HG03460 (cell line): ENCODE data around the gene MSI2.
"Not testable (repeated sequence)": the region's sequence is repeated elsewhere in the genome, so short reads cannot be mapped to it uniquely, and the experiment has no call there.

Source experiments
- ATAC-seq: cut with Tn5 transposase; IDR thresholded peaks from one replicate; pipeline ENCODE4 v1.9.1; 2021; ENCODE audit not compliant: unreplicated experiment

MSI2 gene

DNA sequence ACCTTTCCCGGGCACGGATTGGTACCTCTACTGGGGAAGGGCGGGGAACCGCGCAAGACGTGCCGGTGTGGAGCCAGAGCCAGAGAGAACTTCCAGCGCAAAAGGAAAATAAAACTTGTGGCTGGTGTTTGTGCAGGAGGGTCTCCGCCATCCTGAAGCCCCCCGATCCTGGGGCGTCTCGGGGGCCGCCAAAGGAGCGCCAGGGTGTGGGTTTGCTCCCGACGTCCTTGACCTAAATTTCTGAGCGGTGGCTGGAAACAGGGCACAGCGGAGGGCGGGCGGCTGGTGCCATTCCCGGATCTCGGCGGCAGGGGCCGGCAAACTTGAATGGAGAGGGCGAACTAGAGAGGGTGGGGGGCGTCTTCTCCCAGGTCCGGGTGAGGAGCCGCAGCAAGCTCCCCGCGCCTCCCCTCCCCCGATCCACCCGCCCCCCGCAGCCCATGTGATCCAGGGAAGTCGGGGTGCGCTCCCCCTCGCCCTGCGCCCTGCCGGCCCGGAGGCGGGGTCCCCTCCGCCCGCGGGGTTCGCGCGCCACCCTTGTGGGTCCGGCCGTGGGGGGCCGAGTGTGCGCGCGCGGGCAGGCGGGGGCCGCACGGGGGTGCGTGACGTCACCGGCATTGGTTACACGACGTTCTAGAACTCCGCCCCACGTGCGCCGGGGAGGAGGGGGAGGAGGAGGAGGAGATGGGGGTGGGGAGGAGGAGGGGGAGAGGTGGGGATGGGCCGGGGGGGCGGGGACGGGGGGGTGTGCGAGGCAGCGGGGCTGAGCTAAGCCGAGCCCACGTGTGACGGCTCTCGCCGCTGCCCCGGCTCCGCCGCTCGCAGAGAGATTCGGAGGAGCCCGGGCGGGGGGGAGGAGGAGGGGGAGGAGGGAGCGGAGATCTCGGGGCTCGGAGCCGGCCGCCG, at the start of gene MSI2:
Gene MSI2, plus strand, starts transcription at position 748 of the 906 bp plus-strand sequence. CDS start 220 bp downstream, outside the sequence.
- peak; percentile 51 for ATAC-seq

DNA sequence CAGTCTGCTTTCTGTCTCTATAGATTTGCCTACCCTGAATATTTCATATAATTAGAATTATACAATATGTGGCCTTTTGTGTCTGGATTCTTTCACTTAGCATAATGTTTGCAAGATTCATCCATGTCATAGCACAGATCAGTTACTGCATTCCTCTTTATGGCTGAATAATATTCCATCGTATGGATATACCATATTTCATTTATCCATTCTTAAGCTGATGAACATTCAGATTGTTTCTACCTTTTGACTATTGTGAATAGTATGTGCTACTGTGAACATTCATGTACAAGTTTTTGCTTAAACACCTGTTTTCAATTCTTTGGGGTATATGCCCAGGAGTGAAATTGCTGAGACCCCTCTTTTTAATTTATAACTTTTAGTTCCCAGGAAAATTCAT, 49.4 kb upstream of the MSI2 start:
- no peak for ATAC-seq

DNA sequence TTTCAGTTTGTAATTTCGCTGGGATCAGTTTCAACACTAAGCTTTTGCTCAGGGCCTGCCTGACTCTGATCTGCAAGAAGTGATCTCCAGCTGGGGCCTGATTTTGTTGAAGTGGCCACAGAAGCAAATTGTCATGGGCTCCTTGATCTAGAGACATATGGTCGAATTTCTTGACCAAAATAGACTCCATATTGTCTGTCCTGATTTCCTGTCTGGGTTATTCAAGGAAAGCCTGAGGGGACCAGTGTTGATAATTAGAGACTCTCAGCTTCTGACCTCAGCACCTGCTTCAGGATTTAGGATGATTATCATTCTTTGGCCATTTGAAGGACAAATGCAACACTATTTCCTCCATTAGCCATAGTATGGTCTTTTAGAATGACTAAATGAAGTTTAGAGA, 48.9 kb upstream of the MSI2 start:
- no peak for ATAC-seq

DNA sequence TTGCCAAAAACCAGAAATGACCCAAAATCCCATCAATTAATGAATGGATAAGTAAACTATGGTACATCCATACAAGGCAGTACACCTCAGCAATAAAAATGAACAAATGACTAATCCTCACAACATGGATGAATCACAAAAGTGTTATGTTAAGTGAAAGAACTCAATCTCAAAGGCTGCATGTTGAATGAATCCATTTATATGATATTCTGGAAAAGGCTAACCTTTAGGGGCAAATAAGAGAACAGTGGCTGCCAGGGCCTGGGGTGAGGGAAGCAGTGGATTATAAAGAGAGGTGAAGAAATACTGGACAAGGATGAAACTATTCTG, 46.1 kb upstream of the MSI2 start:
- ATAC-seq = no peak

DNA sequence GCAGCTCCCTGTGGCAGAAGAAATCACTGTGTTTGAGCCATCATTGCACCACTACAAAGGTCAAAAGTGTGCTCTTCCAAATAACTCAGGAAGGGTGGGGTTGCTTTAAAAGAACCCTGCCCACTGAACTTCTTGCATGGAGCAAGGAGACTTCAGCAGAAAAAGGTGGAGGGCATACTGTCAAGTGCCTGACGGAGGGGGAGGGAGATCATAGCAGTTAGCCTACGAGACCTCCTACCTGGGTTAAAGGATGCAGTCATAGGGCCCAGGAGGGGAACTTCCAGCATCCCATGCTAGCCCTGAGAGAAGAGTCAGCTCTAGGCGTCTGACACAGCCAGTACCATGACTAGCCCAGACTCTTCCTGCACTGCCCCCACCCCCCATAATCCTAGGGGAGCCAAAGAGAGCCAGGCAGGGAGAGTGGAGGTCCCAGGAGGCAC, 45.3 kb upstream of the MSI2 start:
- ATAC-seq = no peak

DNA sequence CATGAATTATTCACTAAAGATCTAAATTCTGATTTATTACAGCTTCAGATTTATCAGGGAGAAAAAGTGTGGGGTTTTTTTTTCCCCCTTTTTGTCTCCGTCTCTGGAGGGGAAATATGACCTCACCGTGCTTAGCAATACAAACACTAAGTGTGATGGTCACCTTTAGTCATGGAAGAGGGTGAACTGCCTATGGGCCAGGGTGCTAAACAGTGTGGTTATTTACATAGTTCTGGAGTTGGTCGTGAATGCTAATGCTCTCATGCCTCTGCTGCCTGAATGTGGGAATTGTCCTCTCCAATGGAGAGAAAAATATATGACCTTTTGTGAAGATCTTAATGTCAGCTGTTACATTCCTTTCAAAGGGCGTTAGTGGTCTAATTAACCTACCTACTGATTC, 44.8 kb upstream of the MSI2 start:
- no peak for ATAC-seq

DNA sequence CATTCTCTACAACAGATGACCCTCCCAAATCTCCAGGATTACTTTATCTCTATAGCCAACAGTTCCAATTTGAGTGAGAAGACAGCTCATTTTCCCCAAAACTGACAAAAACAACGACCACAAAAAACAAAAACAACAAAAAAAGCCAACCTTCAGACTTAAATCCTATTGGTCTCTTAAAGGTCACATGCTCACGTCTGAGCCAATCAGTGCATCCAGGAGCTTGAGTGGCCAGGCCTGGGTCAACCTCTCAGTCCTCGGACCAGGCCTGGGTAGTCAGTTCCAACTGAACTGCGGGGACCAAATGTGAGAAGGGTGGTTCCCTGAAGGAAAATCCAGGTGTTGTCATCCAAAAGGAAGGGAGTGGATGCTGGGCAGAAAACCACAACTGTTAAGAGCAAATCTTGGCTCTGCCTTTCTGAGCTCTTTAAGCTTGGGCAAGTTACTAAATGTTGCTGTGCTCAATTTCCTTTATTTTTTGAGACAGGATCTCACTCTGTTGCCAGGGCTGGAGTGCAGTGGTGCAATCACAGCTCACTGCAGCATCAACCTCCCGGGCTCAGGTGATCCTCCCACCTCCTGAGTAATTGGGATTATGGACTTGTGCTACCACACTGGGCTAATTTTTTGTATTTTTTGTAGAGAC, 43.0 kb upstream of the MSI2 start:
- ATAC-seq = no peak

DNA sequence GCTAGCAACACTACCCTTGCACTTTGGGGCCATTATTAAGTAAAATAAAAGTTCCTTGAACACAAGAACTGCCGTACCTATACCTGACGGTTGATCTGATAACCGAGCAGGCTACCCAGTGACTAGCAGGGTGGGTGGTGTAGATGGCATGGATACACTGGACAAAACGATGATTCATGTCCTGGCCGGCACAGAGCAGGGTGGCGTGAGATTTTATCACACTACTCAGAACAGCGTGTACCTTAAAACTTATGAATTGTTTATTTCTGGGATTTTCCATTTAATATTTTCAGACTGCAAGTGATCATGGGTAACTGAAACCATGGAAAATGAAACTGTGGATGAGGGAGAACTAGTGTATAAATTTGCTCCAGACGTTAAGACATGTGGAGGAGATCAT, 41.0 kb upstream of the MSI2 start:
- no peak for ATAC-seq

DNA sequence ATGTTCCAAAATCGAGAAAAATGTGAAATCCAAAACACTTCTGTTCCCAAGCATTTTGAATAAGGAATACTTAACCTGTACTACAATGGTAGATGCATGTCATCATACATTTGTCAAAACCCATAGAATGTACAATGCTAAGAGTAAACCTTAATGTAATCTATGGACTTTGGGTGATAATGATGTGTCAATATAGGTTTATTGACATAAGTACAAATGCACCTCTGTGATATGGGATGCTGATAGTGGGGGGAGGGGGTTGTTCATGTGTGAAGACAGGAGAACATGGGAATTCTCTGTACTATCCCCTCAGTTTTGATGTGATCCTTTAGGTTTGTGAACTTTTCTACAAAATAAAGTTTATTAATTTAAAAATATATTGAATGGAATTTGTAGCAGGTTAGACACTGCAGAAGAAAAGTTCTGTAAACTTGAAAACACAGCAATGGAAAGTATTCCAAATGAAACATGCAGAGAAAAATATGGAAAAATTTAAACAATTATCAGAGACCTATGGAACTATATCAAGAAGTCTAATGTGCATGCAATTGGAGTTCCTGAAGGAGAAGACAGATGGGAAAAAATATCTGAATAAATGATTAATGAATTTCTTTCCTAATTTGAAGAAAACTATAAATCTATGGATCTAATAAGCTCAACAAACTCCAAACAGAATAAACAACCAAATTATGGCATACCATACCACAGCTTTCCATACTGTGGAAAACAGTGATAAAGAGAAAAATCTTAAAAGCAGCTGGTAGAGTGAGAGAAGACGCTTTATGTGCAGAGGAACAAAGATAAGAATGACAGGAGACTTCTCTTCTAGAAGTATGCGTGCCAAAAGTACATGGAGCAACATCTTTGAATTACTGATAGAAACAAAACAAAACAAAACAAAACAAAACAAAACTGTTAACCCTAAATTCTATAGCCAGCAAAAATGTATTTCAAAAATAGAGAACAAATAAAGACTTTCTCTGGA, 34.7 kb upstream of the MSI2 start:
- no peak for ATAC-seq

DNA sequence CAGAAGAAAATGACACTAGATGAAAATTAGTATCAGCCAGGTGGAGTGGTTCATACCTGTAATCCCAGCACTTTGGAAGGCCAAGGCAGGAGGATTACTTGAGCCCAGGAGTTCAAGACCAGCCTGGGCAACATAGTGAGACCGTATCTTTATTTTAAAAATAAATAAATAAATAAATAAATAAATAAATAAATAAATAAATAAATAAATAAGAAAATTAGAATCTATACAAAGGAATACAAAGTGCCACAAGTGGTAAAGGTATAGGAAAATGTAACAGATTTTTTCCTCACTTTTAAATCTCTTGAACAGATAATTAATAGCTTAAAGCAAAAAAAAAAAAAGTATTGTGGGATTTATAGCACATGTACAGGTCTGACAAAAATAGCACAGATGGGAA, 33.9 kb upstream of the MSI2 start:
- ATAC-seq = not testable (repeated sequence)

DNA sequence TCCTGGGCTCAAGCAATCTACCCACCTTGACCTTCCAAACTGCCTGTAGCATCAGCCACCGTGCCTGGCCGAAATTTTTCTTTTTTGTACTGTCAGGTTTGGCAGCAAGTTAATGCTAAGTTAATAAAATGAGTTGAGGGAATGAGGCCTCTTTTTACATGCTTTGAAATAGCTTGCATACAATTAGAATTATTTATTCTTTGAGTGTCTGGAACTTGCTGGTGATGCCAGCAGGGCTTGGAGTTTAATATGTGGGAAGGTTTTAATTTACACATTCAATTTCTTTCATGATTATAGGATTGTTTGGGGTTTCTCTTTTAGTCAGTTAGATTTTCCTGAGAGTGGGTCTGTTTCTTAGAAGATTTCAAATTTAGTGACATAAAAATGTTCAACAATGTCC, 31.2 kb upstream of the MSI2 start:
- no peak for ATAC-seq

DNA sequence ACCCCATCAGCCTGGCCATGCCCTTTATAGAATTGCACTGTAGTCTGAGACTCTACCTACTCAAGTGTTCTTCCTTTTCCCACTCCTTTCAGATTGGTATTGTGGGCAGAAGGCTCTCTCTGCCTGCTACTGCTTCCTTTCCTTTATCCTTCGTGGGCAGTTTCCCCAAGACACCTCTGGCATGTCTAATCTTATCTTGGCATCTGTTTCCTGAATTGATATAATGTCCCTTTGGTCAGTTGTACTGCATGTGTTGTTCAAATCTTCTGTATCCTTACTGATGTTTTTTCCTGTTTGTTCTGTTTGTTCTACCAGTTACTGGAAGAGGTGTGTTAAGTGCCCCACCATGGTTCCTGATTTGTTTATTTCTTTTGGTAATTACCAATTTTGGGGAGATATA, 29.5 kb upstream of the MSI2 start:
- no peak for ATAC-seq

DNA sequence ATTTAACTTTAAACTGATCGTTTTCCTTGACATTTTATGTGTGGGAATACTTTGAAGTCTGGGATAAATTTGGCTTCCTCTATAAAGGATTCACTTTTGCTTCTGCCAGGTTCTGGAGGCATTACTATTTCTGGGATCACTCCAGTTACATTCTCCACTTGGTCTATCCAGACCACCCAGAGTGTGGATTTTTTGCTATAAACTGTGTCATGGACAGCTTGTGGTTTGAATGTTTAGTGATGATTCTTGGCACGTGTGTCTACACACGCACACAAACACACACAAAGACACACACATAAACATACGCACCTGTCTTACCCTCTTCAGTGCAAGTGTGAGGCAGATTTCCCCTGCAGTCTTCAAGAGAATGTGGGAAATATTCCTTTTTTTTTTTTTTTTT, 27.4 kb upstream of the MSI2 start:
- ATAC-seq = no peak

DNA sequence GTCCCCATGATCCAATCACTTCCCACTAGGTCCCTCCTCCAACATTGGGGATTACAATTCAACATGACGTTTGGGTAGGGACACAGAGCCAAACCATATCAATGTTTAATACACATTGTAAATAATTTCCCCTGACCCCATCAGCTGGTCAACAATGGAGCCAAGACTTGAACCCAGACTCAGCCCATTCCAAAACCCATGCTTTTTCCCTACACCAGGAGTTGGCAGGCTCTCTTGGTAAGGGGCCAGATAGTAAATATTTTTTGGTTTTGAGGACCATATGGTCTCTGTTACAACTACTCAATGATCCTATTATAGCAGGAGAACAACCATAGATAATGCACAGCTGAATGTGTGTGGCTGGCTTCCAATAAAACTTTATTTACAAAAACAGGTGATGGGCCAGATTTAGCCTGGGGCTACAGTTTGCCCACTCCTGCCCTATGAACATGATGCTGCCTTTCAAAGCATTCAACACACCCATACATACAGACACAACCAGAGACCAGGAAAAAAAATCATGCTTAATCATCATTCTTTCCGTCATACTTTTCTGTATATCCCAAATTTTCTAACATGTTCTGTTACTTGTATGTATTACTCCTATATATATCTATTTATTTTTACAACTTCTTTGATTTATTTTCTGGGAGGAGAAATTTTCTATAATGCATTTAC, 22.1 kb upstream of the MSI2 start:
- no peak for ATAC-seq

DNA sequence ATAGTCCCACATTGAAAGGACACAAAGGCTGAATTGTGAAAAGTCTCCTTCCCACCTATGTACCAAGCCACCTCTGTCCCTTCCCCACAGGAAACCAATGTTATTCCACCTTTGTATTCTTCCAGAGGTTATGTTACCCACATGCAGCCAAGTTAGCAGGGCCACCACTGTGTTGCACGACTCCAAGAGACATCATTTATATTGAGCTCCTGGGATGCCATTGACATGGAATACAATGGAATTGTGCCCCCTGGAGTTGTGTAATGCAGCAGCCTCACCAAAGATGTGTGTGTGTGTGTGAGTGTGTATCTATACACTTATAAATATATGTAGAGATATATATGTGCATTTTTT, 21.6 kb upstream of the MSI2 start:
- no peak for ATAC-seq

DNA sequence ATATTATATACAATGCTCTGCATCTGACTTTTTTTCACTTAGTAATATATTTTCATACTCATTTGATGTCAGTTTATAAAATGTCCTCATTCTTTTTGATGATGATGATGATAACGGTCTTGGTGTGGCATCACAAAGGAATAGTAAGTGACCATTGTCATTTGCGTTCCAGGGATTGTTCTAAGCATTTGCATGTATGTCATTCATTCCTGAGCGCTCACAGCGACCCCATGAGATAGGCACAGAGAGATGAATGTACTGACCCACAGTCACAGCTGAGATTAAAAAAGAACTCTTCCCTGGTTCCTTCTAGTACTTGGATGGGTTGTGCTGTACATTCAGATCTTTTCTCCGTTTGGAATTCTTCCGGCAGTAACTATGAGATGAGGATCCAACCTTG, 21.2 kb upstream of the MSI2 start:
- ATAC-seq = no peak

DNA sequence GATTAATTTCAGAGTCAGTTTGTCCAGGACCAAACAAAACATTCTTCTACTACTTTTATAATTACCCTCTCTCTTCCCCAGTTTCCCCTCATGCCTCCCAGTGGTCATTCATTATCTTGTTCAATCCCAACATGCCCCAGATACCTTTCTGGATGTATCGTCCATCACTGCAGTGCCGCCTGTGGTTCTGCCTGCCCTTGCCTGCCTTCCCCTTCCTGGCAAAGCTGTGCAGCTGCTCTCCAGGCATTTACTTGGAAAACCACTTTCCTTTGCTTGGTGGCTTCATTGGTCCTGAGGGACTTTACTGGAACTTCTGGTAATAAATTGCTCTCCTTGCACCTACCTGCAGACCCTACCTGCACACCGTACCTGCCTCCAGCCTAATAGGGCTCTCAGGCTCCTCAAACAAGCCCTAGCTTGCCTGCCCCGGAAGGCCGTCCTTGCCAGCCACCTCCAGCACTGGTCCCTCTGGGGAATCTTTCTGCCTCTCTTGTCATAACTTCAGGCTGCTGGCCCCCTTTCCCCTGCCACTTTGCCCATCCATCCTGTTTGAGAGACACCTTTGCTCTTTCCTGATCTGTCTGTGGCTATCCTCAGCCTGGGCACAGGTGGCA, 19.5 kb upstream of the MSI2 start:
- no peak for ATAC-seq

DNA sequence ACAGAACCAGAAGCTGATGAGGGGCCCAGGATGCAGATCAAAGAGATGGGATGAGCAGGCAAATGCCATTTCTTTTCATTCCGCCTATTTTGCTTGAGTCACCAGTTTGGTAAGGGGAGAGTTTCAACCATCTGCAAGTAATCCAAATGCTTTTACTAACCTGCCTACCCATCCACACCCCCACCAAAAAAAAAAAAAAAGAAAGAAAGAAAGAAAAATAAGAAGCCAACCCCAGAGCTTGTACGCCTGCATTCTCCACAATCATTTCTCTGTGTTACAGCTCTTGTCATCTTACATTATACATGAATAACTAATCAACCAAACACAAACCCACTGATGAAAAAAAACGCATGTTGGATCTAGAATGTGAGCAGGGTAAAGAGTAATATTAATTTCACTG, 15.7 kb upstream of the MSI2 start:
- ATAC-seq = no peak

DNA sequence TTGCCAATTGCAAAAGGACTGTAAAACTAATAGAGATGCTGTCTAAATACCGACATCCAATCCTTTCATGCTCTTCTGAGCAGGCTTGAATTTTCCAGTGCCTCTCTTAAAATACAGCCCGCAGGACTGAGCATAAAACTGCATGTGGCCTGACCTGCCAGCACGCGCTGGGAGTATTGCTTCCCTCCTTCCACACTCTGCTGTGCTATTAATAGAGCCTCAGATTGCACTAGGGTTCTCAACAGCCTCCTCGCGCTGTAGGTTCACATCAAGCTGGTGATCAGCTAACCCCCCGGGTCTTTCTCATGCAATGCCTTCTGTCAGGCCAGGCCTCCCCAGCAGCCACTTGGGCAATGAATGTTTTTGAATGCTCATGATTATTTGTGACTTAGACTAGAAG, 14.2 kb upstream of the MSI2 start:
- no peak for ATAC-seq

DNA sequence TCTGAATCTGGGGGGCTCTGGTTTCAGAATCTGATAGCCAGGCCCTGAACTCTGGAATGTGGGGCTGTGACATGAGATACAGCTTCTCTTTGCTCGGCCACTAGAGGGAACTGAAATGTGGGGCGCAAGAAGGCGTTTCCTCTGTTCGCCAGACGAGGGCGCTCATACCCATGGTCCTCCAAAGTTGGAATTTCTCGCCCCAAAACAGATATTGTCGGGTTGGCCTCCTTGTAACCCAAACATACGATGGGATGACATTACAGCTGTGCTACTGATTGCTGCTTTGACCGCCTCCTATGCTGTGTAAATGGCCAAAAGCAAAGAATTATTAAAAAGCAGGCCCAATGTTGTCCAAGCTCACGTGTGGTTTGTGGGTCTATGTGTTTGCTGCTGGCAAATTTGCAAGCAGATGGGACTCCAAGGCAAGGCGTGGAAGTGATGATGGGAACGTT, 13.1 kb upstream of the MSI2 start:
- no peak for ATAC-seq
